Measurements from ENCODE around the gene MPO. TPM values are rescaled to one million over a fixed set of nuclear protein-coding genes. Genes with fewer than 3 reads are reported as not detected.

Gene MPO
- polyA plus RNA-seq, 10 donors: 4.1 to 17.8 (median 7.6) TPM

- no peak for DNase-seq
Measured at GRCh38 chr17:58233543-58233942, 47.2 kb downstream of the MPO start.

GRCh38 chr17:58232707-58233156 lies 48.0 kb downstream of the MPO start:
- DNase-seq: peak in 2 of 3 donors; percentile 14 to 64

- no peak for DNase-seq
Measured at GRCh38 chr17:58231641-58232040, 49.1 kb downstream of the MPO start.

- no peak for DNase-seq
Measured at GRCh38 chr17:58229881-58230280, 50.9 kb downstream of the MPO start.

- DNase-seq: no peak
Measured at GRCh38 chr17:58229384-58229783, 51.4 kb downstream of the MPO start.

- DNase-seq: no peak
Measured at GRCh38 chr17:58228679-58229078, 52.1 kb downstream of the MPO start.

GRCh38 chr17:58227733-58228132 lies 53.0 kb downstream of the MPO start:
- no peak for DNase-seq

DNA sequence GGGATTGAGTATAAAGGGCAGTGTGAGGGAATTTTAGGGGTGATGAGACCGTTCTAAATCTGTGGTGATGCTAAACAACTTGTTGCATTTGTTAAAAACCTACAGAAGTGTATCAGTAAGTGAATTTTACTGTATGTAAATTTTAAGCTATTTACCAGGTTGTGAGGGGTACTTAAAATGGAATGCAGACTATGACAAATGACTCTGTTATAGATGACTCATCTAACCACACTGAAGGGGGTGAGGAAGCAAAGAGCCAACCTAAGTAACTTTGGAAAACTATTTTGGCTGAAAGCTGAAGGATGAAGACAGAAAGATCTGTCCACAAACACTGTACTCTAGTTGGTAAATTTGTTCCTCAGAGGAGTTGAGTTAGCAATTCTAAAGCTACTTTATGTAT lies 56.4 kb downstream of the MPO start:
- peak in 1 of 3 donors; percentile 30 for DNase-seq

Other genes with a start within 250 kb of the MPO start
- 10 to 100 TPM; 33.2 to 48.9 (median 41.1) TPM for gene DYNLL2, start 197.5 kb downstream of the MPO start, polyA plus RNA-seq (ENCODE audit: insufficient read length in 10 of 10)
- under 1 TPM in 1 of 10 donors, not detected in 9; 0.09 TPM for gene OR4D1, start 132.6 kb downstream of the MPO start, polyA plus RNA-seq (ENCODE audit: insufficient read length in 10 of 10)
- gene OR4D2, start 114.0 kb downstream of the MPO start, polyA plus RNA-seq (ENCODE audit: insufficient read length in 10 of 10): not detected
- under 1 TPM; 0.15 to 0.75 (median 0.35) TPM for gene EPX, start 88.2 kb downstream of the MPO start, polyA plus RNA-seq (ENCODE audit: insufficient read length in 10 of 10)
- gene MKS1, start 61.7 kb downstream of the MPO start, polyA plus RNA-seq (ENCODE audit: insufficient read length in 10 of 10): 10 to 100 TPM; 11.5 to 26.1 (median 14.9) TPM
- gene LPO, start 42.4 kb downstream of the MPO start, polyA plus RNA-seq (ENCODE audit: insufficient read length in 10 of 10): under 1 TPM in 9 of 10 donors, not detected in 1; 0.07 to 0.29 (median 0.17) TPM
- gene TSPOAP1, start 47.9 kb upstream of the MPO start, polyA plus RNA-seq (ENCODE audit: insufficient read length in 10 of 10): 1 to 10 TPM; 3.3 to 6.8 (median 4.3) TPM
- gene SUPT4H1, start 71.3 kb upstream of the MPO start, polyA plus RNA-seq (ENCODE audit: insufficient read length in 10 of 10): 10 to 100 TPM; 68.9 to 98.0 (median 82.9) TPM
- 1 to 10 TPM in 2 of 10 donors, under 1 TPM in 7, not detected in 1; 0.04 to 3.1 (median 0.11) TPM for gene RNF43, start 136.6 kb upstream of the MPO start, polyA plus RNA-seq (ENCODE audit: insufficient read length in 10 of 10)
- gene HSF5, start 207.5 kb upstream of the MPO start, polyA plus RNA-seq (ENCODE audit: insufficient read length in 10 of 10): under 1 TPM; 0.05 to 0.25 (median 0.14) TPM
- gene MTMR4, start 233.7 kb upstream of the MPO start, polyA plus RNA-seq (ENCODE audit: insufficient read length in 10 of 10): 10 to 100 TPM; 14.0 to 28.1 (median 22.4) TPM

Measured in muscle of back (tissue), 11 donors.